Activated T-cell treated with anti-CD3 and anti-CD28 coated beads, Interleukin-2, amount 50 U/mL, for 4 hours (primary cell): ENCODE results near the gene MYB. TPM values are rescaled to one million over a fixed set of nuclear protein-coding genes. Genes with fewer than 3 reads are reported as not detected.

Source experiments
- total RNA-seq, 3 donors: library from RNA; stranded (reverse); gene quantifications; one replicate each; pipeline ENCODE4 v1.2.1, GENCODE V29; 2021

MYB gene
- total RNA-seq, 3 donors from 2014 or later = 9.5 to 15.2 (median 13.9) TPM

Other genes with a start within 250 kb of the MYB start
- gene ALDH8A1, start 231.2 kb upstream of the MYB start, total RNA-seq = under 1 TPM in 2 of 3 donors, not detected in 1; 0.25 to 0.29 TPM
- gene HBS1L, start 126.5 kb upstream of the MYB start, total RNA-seq = 10 to 100 TPM; 72.8 to 92.3 (median 85.3) TPM